A673 (cell line): ENCODE measurements around the gene PCIF1. TPM values are rescaled to one million over a fixed set of nuclear protein-coding genes. Genes with fewer than 3 reads are reported as not detected.

ENCODE experiments used
- BruUV-seq: library from RNA; stranded (reverse); fragments of 400-500 nt; replicated peaks from 2 replicates; lab custom pipeline; 2021; lab: Mats Ljungman, UMichigan
- CTCF ChIA-PET: fragments of 300-600 bp; sonication (Branson Sonifier 250); formaldehyde crosslinking; loops from one replicate; lab custom pipeline; 2022; ENCODE audit warnings: antibody characterized with exemption; lab: Charles Lee
- POLR2A ChIA-PET: fragments of 300-600 bp; sonication (Branson Sonifier 250); formaldehyde crosslinking; loops from one replicate; lab custom pipeline; 2022; ENCODE audit warnings: antibody characterized with exemption; ENCODE audit not compliant: low non-redundant PET; lab: Charles Lee
- DNase-seq: peaks from one replicate; pipeline ENCODE4 v3.0.0-alpha.2; 2015; ENCODE audit warnings: low spot score
- H3K27ac ChIP-seq: fragments of 200-600 bp; sonication (generic); 2 replicates; pipeline ENCODE4 v1.5.1; 2016; ENCODE audit warnings: mixed run types, low read depth, mild to moderate bottlenecking, mixed read lengths, antibody characterized with exemption, low read length; ENCODE audit not compliant: poor library complexity, severe bottlenecking
- H3K27me3 ChIP-seq: fragments of 200-600 bp; sonication (generic); replicated peaks from 2 replicates; pipeline ENCODE4 v1.6.1; 2017; ENCODE audit warnings: mixed run types, low read depth, mild to moderate bottlenecking, mixed read lengths, antibody characterized with exemption, low read length; ENCODE audit not compliant: insufficient read depth, poor library complexity
- H3K36me3 ChIP-seq: fragments of 200-600 bp; sonication (generic); 2 replicates; pipeline ENCODE4 v1.6.1; 2016; ENCODE audit warnings: mixed run types, mild to moderate bottlenecking, mixed read lengths, antibody characterized with exemption, low read length; ENCODE audit not compliant: insufficient read depth, poor library complexity, severe bottlenecking
- H3K4me1 ChIP-seq: fragments of 200-600 bp; sonication (generic); 2 replicates; pipeline ENCODE4 v1.6.1; 2017; ENCODE audit warnings: mixed run types, mild to moderate bottlenecking, mixed read lengths, antibody characterized with exemption, low read length; ENCODE audit not compliant: insufficient read depth, poor library complexity, severe bottlenecking
- H3K4me3 ChIP-seq: fragments of 200-600 bp; sonication (generic); 2 replicates; pipeline ENCODE4 v1.5.1; 2016; ENCODE audit warnings: low read depth, mixed run types, mild to moderate bottlenecking, mixed read lengths, low read length; ENCODE audit not compliant: poor library complexity, severe bottlenecking
- H3K9me3 ChIP-seq: fragments of 200-600 bp; sonication (generic); 2 replicates; pipeline ENCODE4 v1.6.1; 2016; ENCODE audit warnings: mixed run types, low read depth, mild to moderate bottlenecking, mixed read lengths, antibody characterized with exemption, low read length; ENCODE audit not compliant: poor library complexity, severe bottlenecking
- EZH2 ChIP-seq: fragments of 200-600 bp; sonication (generic); IDR thresholded peaks from 2 replicates; pipeline ENCODE4 v1.6.1; 2017; ENCODE audit warnings: borderline replicate concordance, low read depth, mild to moderate bottlenecking, mixed read lengths, antibody characterized with exemption, low read length; ENCODE audit not compliant: poor library complexity, severe bottlenecking
- intact Hi-C: fragments of 100-400 bp; cut with micrococcal nuclease; formaldehyde crosslinking; loops from one replicate; pipeline ENCODE4 v1.10.0; 2022; ENCODE audit not compliant: unreplicated experiment
- total RNA-seq: library from RNA; stranded (reverse); gene quantifications from 2 replicates; pipeline ENCODE4 v1.2.3, GENCODE V29; 2021
- TF ChIP-seq, protein P1 (sequence below): fragments of 300-800, 200-600 bp; sonication (generic); conservative IDR thresholded peaks from 2 replicates; pipeline ENCODE4 v1.5.1; 2017; ENCODE audit warnings: low read depth, mild to moderate bottlenecking, antibody characterized with exemption, low read length, moderate library complexity, mixed read lengths

PCIF1 gene
- total RNA-seq, 1 experiment from 2014 or later: 47.5 TPM

DNA sequence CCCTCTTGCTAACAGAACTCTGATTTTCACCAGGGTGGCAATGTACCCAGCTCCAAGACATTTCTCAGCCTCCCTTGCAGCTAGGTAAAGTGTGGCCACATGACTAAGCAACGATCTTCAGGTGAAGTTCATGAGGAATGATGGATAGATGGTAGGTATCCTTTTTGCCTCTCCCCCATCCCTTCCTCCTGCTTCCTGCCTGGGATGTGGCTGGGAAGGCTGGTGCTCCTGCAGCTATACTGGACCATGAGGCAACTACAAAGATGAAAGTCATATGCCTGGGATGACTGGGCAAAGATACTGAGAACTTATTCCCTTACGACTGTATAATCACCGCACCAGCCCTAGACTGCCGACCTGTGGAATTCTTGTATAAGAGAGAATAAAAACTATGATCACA, 24.1 kb downstream of the PCIF1 start:
- no peak for TF ChIP-seq EZH2
- TF ChIP-seq, protein P1, sequence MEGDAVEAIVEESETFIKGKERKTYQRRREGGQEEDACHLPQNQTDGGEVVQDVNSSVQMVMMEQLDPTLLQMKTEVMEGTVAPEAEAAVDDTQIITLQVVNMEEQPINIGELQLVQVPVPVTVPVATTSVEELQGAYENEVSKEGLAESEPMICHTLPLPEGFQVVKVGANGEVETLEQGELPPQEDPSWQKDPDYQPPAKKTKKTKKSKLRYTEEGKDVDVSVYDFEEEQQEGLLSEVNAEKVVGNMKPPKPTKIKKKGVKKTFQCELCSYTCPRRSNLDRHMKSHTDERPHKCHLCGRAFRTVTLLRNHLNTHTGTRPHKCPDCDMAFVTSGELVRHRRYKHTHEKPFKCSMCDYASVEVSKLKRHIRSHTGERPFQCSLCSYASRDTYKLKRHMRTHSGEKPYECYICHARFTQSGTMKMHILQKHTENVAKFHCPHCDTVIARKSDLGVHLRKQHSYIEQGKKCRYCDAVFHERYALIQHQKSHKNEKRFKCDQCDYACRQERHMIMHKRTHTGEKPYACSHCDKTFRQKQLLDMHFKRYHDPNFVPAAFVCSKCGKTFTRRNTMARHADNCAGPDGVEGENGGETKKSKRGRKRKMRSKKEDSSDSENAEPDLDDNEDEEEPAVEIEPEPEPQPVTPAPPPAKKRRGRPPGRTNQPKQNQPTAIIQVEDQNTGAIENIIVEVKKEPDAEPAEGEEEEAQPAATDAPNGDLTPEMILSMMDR: no peak
- no peak for DNase-seq
- Histone ChIP-seq H3K27me3 (no peaks in the 10 kb centered on the region), H3K4me1 (no peaks in the 10 kb centered on the region), H3K36me3 (peaks cover 80% of the 10 kb centered on the region), H3K9me3 (no peaks in the 10 kb centered on the region), H3K4me3 (no peak overlapping the region), H3K27ac (no peak overlapping the region)
- intact Hi-C loops: loop anchor here (5.0 kb wide), 1 partner anchor 136 kb away; no protein-coding TSS in a partner anchor
- BruUV-seq: no TSS peak
- POLR2A ChIA-PET: no interaction called here
- CTCF ChIA-PET: no interaction called here

DNA sequence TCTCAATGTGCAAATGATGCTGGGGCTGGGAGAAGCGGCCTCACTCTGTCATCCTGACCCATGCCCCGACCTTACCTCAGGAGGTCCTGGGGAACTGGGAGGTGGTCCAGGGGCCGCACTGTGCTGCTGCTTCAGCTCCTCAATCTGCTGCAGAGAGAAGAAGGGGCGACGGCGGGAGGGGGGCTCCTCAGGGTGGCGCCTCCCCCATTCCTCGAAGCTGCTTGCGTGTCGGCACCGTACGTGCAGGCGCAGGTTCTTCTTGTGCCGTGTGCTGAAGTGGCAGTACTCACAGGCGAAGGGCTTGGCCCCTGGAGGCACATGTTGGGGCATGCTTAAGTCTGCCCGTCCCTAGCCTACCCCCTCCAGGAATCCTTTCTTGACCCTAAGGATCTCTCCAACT, 24.6 kb downstream of the PCIF1 start:
- POLR2A ChIA-PET: no interaction called here
- DNase-seq: no peak
- H3K36me3 ChIP-seq: peaks cover 83% of the 10 kb centered on the region

DNA sequence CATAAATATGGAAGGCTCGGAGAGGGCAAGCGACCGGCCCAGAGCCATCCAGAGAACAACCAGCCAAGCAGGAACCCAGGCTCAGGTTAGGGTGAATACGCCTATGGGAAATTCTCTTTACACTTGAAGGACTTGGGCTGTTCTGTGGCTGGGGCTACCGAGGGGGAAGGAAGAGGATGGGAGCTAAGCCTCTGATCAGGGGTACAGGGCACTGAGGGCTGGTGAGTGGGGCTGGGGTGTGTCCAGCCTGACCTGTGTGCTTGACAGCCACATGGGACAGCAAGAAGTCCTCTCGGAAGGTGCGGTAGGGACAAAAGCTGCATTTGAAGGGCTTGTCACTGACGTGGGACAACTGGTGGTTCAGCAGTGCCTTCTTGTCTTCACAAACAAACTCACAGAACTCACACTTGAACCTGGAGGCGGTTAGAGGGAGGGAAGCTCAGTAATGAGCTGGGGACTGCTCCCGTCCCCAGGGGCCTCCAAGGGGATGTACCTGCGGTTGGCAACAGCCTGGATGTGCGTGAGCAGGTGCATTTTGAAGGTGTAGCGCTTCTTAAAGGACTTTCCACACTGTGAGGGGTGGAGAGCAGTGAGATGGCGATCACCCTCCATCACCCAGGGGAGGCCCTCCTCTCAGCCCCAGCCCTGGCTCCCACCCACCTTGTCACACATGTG, 25.6 kb downstream of the PCIF1 start:
- Histone ChIP-seq H3K27ac (no peak overlapping the region), H3K27me3 (no peaks in the 10 kb centered on the region), H3K36me3 (peaks cover 90% of the 10 kb centered on the region), H3K4me3 (no peak overlapping the region), H3K9me3 (no peaks in the 10 kb centered on the region), H3K4me1 (no peaks in the 10 kb centered on the region)
- intact Hi-C loops: loop anchor here (5.0 to 10.0 kb wide), 3 partner anchors 65 to 163 kb away; partner anchors contain the start of genes CTSA and NEURL2
- TF ChIP-seq, protein P1: no peak
- no peak for TF ChIP-seq EZH2
- CTCF ChIA-PET: interaction anchor here (1.4 kb wide), 1 partner anchor 10 kb away, joined by 4 read pairs; no protein-coding TSS in a partner anchor
- BruUV-seq: no TSS peak
- POLR2A ChIA-PET: interaction anchor here (0.6 kb wide), 1 partner anchor 159 kb away, joined by 4 read pairs; no protein-coding TSS in a partner anchor
- no peak for DNase-seq

More for the DNA sequence above, 24.6 kb downstream of the PCIF1 start:
- H3K4me3 ChIP-seq: no peak overlapping the region
- no peaks in the 10 kb centered on the region for H3K9me3 ChIP-seq
- CTCF ChIA-PET: no interaction called here
- no peak for TF ChIP-seq EZH2
- TF ChIP-seq, protein P1: no peak
- no peaks in the 10 kb centered on the region for H3K27me3 ChIP-seq
- no peak overlapping the region for H3K27ac ChIP-seq
- BruUV-seq: no TSS peak
- intact Hi-C loops: loop anchor here (5.0 kb wide), 1 partner anchor 137 kb away; no protein-coding TSS in a partner anchor
- H3K4me1 ChIP-seq: no peaks in the 10 kb centered on the region
